ENCODE results near the gene TMEM238.

TMEM238 gene

GRCh38 chr19:55358493-55358892 is 25.6 kb downstream of the TMEM238 start:
- no peak for DNase-seq (ENCODE audit: low read depth)

GRCh38 chr19:55355213-55355821 is 28.8 kb downstream of the TMEM238 start:
- DNase-seq (ENCODE audit: low read depth) = no peak

- DNase-seq (ENCODE audit: low read depth) = no peak
These were observed 29.3 kb downstream of the TMEM238 start, which contains the start of gene COX6B2 for GRCh38 chr19:55354698-55355212. Gene COX6B2 (minus strand): TSS chr19:55354719. CDS start chr19:55354521, 198 bp downstream.

- DNase-seq (ENCODE audit: low read depth) = peak; percentile 33
These were observed 30.0 kb downstream of the TMEM238 start for GRCh38 chr19:55353803-55354697.

- no peak for DNase-seq (ENCODE audit: low read depth)
These were observed 30.7 kb downstream of the TMEM238 start for GRCh38 chr19:55353356-55353802.

- DNase-seq (ENCODE audit: low read depth) = no peak
These were observed 31.4 kb downstream of the TMEM238 start for GRCh38 chr19:55352549-55353145.

GRCh38 chr19:55352040-55352439 is 32.1 kb downstream of the TMEM238 start:
- DNase-seq (ENCODE audit: low read depth) = no peak

- DNase-seq (ENCODE audit: low read depth) = no peak
These were observed 33.3 kb downstream of the TMEM238 start for GRCh38 chr19:55350620-55351315.

- DNase-seq (ENCODE audit: low read depth) = no peak
These were observed 35.6 kb downstream of the TMEM238 start for GRCh38 chr19:55348317-55349034.

GRCh38 chr19:55347442-55348009 is 36.6 kb downstream of the TMEM238 start:
- no peak for DNase-seq (ENCODE audit: low read depth)

- DNase-seq (ENCODE audit: low read depth) = no peak
These were observed 37.2 kb downstream of the TMEM238 start for GRCh38 chr19:55346725-55347441.

- no peak for DNase-seq (ENCODE audit: low read depth)
These were observed 38.0 kb downstream of the TMEM238 start for GRCh38 chr19:55345818-55346724.

- DNase-seq (ENCODE audit: low read depth) = no peak
These were observed 38.8 kb downstream of the TMEM238 start for GRCh38 chr19:55345101-55345817.

- DNase-seq (ENCODE audit: low read depth) = no peak
These were observed 39.6 kb downstream of the TMEM238 start for GRCh38 chr19:55344444-55344843.

- DNase-seq (ENCODE audit: low read depth) = no peak
These were observed 42.2 kb downstream of the TMEM238 start for GRCh38 chr19:55341595-55342531.

- peak; percentile 8 for DNase-seq (ENCODE audit: low read depth)
These were observed 42.9 kb downstream of the TMEM238 start for GRCh38 chr19:55341171-55341588.

GRCh38 chr19:55340784-55341147 is 43.3 kb downstream of the TMEM238 start:
- DNase-seq (ENCODE audit: low read depth) = no peak

All from stimulated activated CD8-positive, alpha-beta memory T cell treated with anti-CD3 and anti-CD28 coated beads, Interleukin-12 subunit alpha, Interleukin-12 subunit beta, amount 100 ng/mL, for 1 hour (primary cell).